Stimulated activated CD4-positive, alpha-beta T cell treated with anti-CD3 and anti-CD28 coated beads, TNF-alpha, amount 100 ng/mL, for 24 hours (primary cell): Measurements from ENCODE around the gene TMEM18.

Experiments used
- DNase-seq, 3 experiments: peaks; one replicate each; pipeline ENCODE4 v3.0.0-alpha.2; 2020; ENCODE audit warnings: low read depth in 3 of 3

TMEM18 gene

GRCh38 chr2:634636-635388 is 42.4 kb downstream of the TMEM18 start:
- DNase-seq, result no peak

DNA sequence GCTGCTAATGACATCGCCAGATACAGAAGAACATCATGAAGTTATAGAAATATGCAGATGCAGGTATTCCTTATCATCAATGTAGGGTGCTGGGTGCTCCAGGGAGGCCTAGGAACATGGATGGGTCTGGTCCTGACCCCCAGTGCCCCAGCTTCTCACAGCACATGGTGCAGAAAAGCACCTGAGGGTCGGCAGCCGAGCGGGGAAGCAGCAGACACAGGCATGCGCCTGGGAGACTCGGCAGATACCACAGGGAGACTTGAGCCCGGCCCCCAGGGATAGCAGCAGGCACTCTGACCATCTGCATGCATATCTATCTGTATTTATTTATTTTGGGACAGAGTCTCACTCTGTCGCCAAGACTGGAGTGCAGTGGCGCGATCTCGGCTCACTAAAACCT is 43.2 kb downstream of the TMEM18 start:
- DNase-seq, result no peak

DNA sequence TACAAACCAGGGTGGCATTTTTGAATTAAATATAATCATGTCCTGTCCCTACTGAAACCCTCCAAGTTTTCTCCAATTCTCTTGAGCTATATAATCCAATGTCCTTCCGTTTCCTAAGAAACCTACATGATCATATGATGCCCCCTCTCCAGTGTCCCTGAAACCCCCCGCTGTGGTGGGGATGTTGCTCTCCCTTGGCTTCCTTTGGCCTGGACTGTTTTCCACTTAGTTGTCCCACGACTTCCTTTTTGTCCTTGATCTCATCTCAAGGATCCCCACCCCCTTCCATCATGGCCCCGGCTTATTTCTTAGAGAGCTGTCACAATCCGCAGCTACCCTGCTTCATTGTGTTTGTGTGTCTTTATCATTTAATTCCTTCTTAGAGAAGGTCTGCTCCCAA is 43.8 kb downstream of the TMEM18 start:
- no peak for DNase-seq

GRCh38 chr2:632471-632870 is 44.7 kb downstream of the TMEM18 start:
- no peak for DNase-seq

DNA sequence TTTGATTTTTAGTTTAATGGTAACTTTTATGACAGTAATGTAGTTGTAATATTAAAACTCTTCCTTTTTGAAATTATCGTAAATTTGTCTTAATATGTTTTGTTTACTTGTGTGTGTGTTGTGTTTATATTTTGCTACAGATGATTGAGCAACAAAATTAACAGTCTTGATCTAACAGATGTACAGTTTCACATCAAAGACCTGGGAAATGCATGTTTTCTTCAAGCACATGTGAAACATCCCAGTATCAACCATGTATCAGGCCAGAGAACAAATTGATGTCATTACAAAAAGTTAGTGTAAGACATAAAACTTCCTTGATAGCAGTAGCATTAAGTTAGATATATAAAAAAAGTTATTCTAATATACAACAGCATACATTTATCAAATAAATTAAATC is 45.5 kb downstream of the TMEM18 start:
- DNase-seq, result no peak

DNA sequence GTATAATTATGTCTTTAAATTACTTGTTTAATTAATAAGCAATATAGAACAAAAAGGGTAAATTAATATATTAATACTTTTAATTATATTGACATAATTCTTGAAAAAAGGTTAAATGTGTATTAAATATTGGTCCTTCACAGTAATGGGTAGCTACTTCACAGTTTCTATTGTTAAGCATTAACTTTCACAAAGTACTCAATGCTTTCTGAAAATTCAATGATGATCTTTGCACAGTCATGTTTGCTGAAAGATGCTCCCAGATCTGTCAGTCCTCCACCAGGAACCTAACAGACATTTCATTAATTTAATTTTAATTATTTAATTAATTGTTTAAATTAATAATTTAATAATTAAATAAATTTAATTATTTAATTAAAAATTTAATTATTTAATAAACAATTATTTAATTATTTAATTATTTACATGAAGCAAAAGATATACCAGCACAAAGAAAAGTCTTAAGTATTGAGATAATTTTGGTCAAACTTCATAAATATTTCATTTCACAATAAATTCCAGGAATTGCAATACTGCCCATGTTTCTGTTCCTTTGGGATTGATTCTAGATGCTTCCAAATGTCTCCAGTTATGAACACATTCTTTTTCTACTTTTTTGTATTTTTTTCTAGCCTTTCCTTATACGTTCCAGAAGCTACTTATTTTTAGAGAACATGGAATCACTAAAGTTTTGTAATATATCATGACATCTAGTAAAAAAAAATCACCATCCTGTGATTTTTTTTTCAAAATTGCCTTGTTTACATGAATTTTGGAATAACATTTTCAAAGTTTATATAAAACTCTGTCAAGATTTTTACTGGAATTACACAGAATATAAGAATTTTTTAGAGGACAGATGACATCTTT is 46.5 kb downstream of the TMEM18 start:
- no peak for DNase-seq

DNA sequence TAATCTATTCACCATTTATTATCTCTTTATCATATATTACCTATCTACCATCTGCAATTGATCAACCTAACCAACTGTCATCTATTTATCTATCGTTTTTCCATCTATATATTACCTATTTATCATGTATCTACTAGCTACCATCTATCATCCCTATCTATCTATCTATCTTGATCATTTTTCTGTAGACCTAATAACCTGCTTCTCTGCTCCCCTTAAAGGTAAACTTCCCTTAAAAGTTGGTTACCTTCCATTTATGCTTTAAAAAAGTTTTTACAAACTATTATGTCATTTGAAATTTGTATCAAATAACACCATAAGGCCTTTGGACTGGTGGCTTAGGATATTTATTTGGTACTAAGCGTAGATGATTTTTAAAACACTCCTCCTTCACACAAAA is 47.2 kb downstream of the TMEM18 start:
- DNase-seq, result no peak

GRCh38 chr2:628651-629050 is 48.6 kb downstream of the TMEM18 start:
- no peak for DNase-seq

GRCh38 chr2:627926-628560 is 49.2 kb downstream of the TMEM18 start:
- no peak for DNase-seq

- DNase-seq, result no peak
These were observed 49.9 kb downstream of the TMEM18 start for GRCh38 chr2:627340-627709.

DNA sequence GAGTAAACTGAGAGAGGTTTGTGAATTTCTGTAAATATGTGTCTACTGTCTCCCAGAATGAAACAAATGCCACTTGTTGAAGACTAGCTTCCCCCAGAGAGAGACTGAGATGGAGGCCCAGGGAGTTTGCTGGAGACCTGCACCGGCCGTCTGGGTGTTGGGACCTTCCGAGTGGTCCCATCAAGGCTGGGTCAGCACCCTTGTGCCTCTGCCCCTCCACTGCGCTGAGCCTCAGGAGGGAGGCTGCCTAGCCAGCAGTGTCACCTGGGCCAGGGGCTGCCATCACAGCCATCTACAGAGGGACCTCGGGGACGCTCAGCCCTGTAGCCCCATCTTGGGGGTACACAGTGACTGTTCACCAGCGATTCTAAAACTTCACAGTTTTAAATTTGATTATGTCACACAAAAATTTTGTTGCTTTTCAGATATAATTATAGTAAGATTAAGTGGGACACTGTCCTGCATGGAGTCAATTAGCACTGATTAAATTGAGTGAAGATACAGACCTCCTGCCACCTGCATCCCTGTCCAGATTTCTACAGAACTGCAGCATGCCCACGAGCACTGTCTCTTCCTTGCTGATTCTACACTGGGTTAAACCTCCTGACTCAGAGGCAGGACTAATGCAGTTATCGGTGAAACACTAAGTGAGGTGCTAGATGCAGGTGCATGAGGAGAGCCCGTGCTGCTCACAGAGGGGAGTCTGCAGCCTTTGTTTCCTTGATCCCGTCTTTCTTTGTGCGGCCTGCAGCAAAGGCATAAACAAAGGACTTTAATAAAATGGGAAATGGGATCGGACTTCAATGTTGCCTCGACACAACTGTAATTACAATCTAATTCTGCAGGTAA is 50.5 kb downstream of the TMEM18 start:
- no peak for DNase-seq

DNA sequence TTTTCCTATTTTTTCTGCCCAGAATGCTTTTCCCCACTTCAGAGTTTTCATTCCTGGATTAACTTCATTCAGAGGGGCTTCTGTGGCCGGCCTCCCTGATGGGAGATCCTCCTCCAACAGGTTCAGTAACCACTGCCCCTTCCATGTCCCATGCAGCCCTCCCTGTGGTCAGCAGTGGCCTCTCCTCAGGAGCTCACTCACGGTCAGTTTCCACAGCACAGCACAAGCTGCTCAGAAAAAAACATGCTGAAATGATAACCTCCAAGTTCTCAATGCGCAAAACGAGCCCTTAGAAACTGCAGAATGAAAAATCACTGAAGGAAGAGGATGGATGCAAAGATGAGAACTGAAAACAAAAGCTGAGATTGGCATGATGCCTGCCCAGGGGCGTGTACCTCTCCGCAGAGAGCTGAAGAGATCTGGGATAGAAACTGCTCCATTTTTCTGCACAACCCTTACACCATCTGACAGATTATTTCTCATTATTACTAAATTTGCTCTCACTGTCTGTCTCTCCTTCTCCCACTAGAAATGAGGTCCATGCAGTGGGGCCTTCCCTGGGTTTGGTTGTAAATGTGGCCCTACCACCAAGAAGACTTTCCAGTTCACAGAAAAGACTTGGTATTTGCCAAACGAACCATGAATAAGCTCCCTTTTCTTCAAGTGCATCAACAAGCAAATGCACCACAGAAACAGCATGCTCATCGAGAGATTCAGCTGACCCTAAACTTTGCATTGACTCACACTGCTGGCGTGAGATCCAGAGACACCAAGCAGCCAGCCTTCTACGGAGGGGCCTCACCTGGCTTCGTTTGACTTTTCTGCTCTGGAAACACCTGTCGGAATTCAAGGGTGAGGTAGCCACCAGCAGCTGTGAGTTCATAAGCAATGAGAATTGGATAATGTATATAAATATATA is 51.5 kb downstream of the TMEM18 start:
- DNase-seq, result no peak

GRCh38 chr2:624551-625347 is 52.5 kb downstream of the TMEM18 start:
- no peak for DNase-seq

- no peak for DNase-seq
These were observed 53.1 kb downstream of the TMEM18 start for GRCh38 chr2:624096-624495.

DNA sequence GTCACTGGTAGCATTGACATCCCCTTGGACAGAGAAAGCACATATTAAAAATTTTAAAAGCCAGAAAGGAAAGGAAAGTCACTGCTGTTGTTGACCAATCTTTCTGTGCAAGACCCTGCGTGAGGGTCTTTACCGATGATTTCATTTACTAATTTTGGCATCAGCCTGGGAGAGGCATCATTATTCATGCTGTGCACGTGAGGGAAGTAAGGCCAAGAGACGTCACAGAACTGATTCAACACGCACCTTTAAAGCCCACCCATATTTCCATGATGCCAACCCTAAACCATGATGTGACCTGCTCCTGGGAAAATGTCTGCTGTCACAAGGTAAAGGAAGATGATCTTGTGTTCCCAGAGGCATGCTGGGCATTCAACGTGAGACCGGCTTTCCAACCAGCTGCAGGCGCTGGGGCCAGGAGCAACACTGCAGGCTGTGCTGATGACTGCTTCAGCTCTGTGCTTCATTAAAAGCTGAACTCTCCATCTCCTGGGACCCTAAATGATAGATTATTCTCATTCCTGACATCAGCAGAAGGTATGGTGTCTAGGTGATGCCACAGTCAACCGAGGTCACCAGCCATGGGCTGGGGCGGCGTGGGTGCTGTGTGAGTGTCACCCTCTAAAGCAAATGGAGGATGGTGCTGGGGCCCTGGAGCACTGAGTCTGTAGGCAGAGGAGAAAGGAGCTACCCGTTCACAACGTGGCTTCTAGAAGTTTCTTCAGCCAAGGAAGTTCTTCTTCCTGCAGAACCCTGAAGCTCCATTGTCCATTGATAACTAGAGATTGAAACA is 53.9 kb downstream of the TMEM18 start:
- DNase-seq, result no peak

- DNase-seq, result no peak
These were observed 54.8 kb downstream of the TMEM18 start for GRCh38 chr2:622357-622756.

DNA sequence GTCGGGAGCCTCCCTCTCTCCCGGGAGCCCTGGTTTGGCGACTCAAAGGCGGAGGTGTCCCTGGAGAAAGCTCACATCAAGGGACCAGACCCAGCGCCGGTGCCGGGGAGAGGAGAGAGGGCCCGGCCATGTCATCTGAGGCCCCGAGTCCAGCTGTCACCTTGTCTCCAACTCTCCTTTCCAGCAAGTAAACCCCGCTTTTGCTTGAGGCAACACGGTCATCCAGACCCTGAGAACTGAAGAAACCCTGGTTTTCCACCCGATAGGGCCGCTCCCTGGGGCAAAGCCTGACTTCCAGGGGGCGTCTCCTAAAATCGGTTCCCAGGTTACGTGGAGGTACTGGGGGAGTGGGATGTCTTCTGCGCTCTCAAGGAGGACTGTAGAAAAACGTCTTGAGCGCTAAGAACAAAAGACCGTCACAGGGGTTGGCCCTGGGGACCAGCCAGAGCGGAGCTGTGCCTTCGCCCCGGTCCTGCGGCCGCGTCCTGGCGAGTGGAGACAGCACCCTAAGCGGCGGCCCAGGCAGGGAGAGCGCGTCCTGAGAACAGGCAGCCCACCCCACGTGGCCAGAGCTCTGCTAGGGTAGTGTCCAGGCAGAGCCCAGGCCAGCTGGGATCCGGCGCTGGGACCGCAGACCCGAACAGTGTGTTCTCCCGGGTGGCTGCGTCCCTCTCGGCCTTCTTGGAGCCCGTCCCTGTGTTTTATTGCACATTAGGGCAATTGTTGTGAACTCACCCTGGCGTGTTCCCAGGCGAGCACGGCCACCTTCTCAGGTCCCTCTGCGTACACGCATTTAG is 55.7 kb downstream of the TMEM18 start:
- DNase-seq, result no peak
